Type B pancreatic cell (in vitro differentiated cells): ENCODE data around the gene SLC9C2. TPM values are rescaled to one million over a fixed set of nuclear protein-coding genes. Genes with fewer than 3 reads are reported as not detected.

ENCODE experiments used
- DNase-seq: peaks from one replicate; pipeline ENCODE4 v3.0.0; 2021; ENCODE audit warnings: mixed read lengths; ENCODE audit not compliant: unreplicated experiment; ENCODE audit errors: extremely low spot score
- H3K27ac Mint-ChIP-seq: 2 replicates; pipeline ENCODE4 v1.8.0; 2021; ENCODE audit warnings: mild to moderate bottlenecking, mixed read lengths
- H3K27me3 Mint-ChIP-seq: 2 replicates; pipeline ENCODE4 v1.8.0; 2021; ENCODE audit warnings: mixed read lengths
- H3K36me3 Mint-ChIP-seq: 2 replicates; pipeline ENCODE4 v1.8.0; 2021; ENCODE audit warnings: mixed read lengths
- H3K4me1 Mint-ChIP-seq: one replicate; pipeline ENCODE4 v1.8.0; 2021; ENCODE audit warnings: mixed read lengths; ENCODE audit not compliant: unreplicated experiment
- H3K4me3 Mint-ChIP-seq: 2 replicates; pipeline ENCODE4 v1.8.0; 2021; ENCODE audit warnings: mild to moderate bottlenecking, mixed read lengths
- H3K9me3 Mint-ChIP-seq: 2 replicates; pipeline ENCODE4 v1.8.0; 2021; ENCODE audit warnings: mixed read lengths
- CTCF ChIP-seq: fragments of 200-600 bp; sonication (generic); conservative IDR thresholded peaks from 2 replicates; pipeline ENCODE4 v1.5.0; 2021; ENCODE audit warnings: antibody characterized with exemption, mild to moderate bottlenecking
- total RNA-seq: library from RNA; stranded (reverse); gene quantifications from 2 replicates; pipeline ENCODE4 v1.2.1, GENCODE V29; 2021; ENCODE audit warnings: low replicate concordance

SLC9C2 gene
- total RNA-seq, 1 donor from 2014 or later = 0.60 TPM

- Mint-ChIP-seq H3K9me3 (no peaks in the 10 kb centered on the region), H3K27me3 (no peaks in the 10 kb centered on the region), H3K27ac (no peak overlapping the region), H3K4me3 (no peak overlapping the region), H3K36me3 (no peaks in the 10 kb centered on the region), H3K4me1 (no peaks in the 10 kb centered on the region)
- TF ChIP-seq CTCF = no peak
- no peak for DNase-seq
These were observed 51.2 kb downstream of the SLC9C2 start for GRCh38 chr1:173551699-173552098.

- no peak overlapping the region for H3K27ac Mint-ChIP-seq
- H3K36me3 Mint-ChIP-seq = no peaks in the 10 kb centered on the region
- no peak for TF ChIP-seq CTCF
- no peaks in the 10 kb centered on the region for H3K4me1 Mint-ChIP-seq
- DNase-seq = no peak
- H3K27me3 Mint-ChIP-seq = no peaks in the 10 kb centered on the region
- H3K9me3 Mint-ChIP-seq = no peaks in the 10 kb centered on the region
- no peak overlapping the region for H3K4me3 Mint-ChIP-seq
These were observed 53.1 kb downstream of the SLC9C2 start for GRCh38 chr1:173549813-173550212.

GRCh38 chr1:173545688-173546087 lies 57.2 kb downstream of the SLC9C2 start:
- H3K36me3 Mint-ChIP-seq = no peaks in the 10 kb centered on the region
- no peaks in the 10 kb centered on the region for H3K27me3 Mint-ChIP-seq
- H3K9me3 Mint-ChIP-seq = no peaks in the 10 kb centered on the region
- H3K4me3 Mint-ChIP-seq = no peak overlapping the region
- no peak for DNase-seq
- H3K4me1 Mint-ChIP-seq = no peaks in the 10 kb centered on the region
- TF ChIP-seq CTCF = no peak
- no peak overlapping the region for H3K27ac Mint-ChIP-seq

GRCh38 chr1:173536223-173536622 lies 66.6 kb downstream of the SLC9C2 start:
- H3K36me3 Mint-ChIP-seq = no peaks in the 10 kb centered on the region

GRCh38 chr1:173532237-173532636 lies 70.6 kb downstream of the SLC9C2 start:
- TF ChIP-seq CTCF = no peak
- Mint-ChIP-seq H3K36me3 (no peaks in the 10 kb centered on the region), H3K27ac (no peak overlapping the region), H3K27me3 (no peaks in the 10 kb centered on the region), H3K4me3 (no peak overlapping the region), H3K9me3 (no peaks in the 10 kb centered on the region), H3K4me1 (no peaks in the 10 kb centered on the region)
- DNase-seq = no peak

More at GRCh38 chr1:173536223-173536622, 66.6 kb downstream of the SLC9C2 start:
- H3K27ac Mint-ChIP-seq = no peak overlapping the region
- no peaks in the 10 kb centered on the region for H3K4me1 Mint-ChIP-seq
- DNase-seq = no peak
- H3K4me3 Mint-ChIP-seq = no peak overlapping the region
- no peaks in the 10 kb centered on the region for H3K9me3 Mint-ChIP-seq
- H3K27me3 Mint-ChIP-seq = peaks cover 3% of the 10 kb centered on the region
- no peak for TF ChIP-seq CTCF
